NOMO-1 treated with DMSO at 0.1 percent for 48 hours (cell line): ENCODE data around the gene ANKRD26.

Source experiments
- DNase-seq: peaks from one replicate; lab custom pipeline; 2025; ENCODE audit not compliant: unreplicated experiment; lab: John Stamatoyannopoulos, UW

ANKRD26 gene

DNA sequence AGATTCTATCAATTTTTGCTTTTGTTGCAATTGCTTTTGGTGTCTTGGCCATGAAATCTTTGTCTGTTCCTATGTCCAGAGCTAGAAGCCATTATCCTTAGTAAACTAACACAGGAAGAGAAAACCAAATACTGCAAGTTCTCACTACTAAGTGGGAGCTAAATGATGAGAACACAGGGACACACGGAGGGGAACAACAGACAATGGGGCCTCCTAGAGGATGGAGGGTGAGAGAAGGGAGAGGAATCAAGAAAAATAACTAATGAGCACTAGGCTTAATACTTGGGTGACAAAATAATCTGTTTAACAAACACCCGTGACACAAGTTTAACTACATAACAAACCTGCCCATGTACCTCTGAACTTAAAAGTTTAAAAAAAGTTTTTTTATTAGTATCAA is 78.2 kb downstream of the ANKRD26 start:
- no peak for DNase-seq

- no peak for DNase-seq
These were observed 80.1 kb downstream of the ANKRD26 start for GRCh38 chr10:27020243-27020642.

DNA sequence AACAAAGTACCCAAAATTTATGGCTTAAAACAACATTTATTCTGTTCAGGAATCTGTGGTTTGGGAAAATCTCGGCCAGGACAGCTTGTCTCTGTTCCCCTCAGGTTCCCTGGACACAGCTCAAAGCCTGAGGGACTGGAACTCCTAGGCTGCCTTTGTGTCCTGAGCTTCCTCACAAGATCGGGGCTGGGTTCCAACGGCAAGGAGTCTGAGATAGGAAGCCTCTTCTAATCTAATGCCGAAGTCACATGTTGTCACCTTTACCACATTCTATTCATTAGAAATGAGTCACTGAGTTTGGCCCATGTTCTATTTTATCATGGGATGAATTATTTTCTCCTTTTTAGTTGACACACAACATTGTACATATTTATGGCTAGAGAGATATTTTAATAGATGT is 80.5 kb downstream of the ANKRD26 start:
- no peak for DNase-seq

- no peak for DNase-seq
These were observed 102.7 kb downstream of the ANKRD26 start for GRCh38 chr10:26997610-26998009.

DNA sequence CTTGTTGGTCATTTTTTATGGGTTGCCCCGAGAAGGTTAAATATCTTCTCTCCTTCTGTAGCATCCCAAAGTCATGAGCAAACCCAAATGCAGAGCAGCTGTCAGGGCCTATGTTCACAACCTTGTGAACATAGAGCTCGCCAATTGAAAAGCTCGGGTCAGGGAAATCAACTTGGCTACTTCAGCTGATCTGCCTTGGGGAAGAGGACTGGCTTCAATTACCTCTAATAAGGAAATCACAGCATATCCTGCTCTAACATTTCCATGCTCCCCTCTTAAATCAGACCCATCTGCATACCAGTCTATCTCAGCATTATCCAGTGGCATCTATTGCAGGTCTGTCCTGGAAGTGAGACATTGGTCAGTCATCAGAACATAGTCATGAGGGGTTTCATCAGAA is 105.6 kb downstream of the ANKRD26 start:
- no peak for DNase-seq

GRCh38 chr10:26987851-26988250 is 112.4 kb downstream of the ANKRD26 start:
- DNase-seq = no peak

DNA sequence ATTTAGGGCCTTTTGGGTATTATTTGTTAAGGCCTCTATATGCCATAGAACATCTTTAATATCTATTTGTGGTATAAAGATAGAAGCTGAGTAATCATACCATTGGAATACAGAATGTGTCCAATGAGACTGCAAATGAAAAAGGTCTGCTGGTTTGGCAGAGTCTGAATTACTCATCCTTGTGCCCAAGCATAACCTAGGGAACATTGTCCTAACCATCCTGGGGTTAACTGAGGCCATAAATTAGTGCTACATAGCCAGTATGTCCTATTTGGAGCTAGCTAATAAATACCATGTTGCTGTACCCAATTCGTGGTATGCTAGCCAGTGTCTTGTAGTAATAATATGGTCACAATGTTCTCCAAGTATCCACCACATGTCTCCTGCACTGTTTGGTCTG is 117.1 kb downstream of the ANKRD26 start:
- no peak for DNase-seq

DNA sequence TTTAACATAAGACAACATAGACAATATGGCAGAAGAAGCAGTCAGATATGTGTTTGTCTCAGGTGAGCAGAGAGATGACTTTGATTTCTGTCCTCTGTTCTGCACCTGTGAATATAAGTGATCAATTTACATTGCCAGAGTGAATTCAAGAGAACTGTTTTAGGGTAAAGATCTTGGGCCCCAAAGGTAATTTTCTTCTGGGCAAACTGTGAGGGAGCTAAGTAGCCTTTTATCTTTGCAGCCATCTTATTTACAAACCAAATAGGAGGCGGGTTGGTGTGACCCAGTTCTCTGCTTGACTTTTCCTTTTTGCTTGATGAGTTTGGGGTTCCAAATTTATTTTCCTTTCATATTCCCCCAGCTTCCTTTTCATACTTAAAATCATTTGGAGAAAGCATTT is 118.2 kb downstream of the ANKRD26 start:
- no peak for DNase-seq

- DNase-seq = no peak
These were observed 119.0 kb downstream of the ANKRD26 start for GRCh38 chr10:26981232-26981824.

GRCh38 chr10:26978519-26978918 is 121.8 kb downstream of the ANKRD26 start:
- no peak for DNase-seq

DNA sequence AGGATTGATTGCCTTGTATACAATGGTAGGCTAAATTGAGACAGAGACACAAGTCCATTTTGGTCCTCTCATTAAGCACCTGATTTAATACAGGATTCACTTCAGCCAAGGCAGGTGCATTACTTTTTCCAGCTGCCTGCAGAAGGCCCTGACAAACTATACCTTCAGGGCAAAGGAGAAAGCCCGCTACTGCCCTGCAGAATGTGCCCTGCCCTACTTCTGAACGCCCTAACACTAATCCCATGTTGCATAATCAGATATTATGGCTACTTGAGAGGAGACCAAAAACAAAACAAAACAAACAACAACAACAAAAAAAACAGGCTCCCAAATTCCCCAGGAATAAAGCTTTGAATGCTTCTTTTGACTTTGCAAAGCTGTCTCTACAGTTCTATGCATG is 122.7 kb downstream of the ANKRD26 start:
- DNase-seq = no peak

GRCh38 chr10:26970667-26971066 is 129.6 kb downstream of the ANKRD26 start:
- DNase-seq = no peak

GRCh38 chr10:26969145-26969926 is 131.0 kb downstream of the ANKRD26 start:
- DNase-seq = no peak

GRCh38 chr10:26962835-26963234 is 137.5 kb downstream of the ANKRD26 start:
- DNase-seq = no peak

DNA sequence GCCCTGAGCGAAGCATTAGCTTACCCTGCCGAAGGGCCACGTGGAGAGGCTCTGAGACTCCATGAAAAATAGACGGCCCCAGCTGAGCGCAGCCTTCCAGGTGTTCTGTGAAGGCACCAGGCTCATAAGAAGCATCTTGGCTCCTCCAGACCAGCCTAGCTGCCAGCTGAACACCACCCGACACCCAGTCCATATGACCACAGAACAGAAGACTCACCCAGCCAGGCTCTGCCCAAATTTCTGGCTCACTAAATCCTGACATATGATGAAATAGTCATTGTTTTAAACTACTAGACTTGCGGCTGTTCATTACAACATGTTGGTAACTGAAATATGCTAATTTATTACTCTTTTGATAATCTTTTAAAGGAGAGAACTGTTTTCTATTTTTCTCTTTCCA is 140.0 kb downstream of the ANKRD26 start:
- DNase-seq = no peak

GRCh38 chr10:26959841-26960240 is 140.5 kb downstream of the ANKRD26 start:
- DNase-seq = no peak
